ENCODE measurements around the gene PRSS38.
A peak's percentile ranks its signal among the peaks of the same experiment; 100 is the strongest.

Gene PRSS38

GRCh38 chr1:227778401-227778947, 37.0 kb upstream of the PRSS38 start:
- DNase-seq (ENCODE audit: low read depth) = peak; percentile 35
- TF ChIP-seq, protein P1, sequence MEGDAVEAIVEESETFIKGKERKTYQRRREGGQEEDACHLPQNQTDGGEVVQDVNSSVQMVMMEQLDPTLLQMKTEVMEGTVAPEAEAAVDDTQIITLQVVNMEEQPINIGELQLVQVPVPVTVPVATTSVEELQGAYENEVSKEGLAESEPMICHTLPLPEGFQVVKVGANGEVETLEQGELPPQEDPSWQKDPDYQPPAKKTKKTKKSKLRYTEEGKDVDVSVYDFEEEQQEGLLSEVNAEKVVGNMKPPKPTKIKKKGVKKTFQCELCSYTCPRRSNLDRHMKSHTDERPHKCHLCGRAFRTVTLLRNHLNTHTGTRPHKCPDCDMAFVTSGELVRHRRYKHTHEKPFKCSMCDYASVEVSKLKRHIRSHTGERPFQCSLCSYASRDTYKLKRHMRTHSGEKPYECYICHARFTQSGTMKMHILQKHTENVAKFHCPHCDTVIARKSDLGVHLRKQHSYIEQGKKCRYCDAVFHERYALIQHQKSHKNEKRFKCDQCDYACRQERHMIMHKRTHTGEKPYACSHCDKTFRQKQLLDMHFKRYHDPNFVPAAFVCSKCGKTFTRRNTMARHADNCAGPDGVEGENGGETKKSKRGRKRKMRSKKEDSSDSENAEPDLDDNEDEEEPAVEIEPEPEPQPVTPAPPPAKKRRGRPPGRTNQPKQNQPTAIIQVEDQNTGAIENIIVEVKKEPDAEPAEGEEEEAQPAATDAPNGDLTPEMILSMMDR (IDR thresholded peaks at IDR 0.05; ENCODE audit: low read length, missing control alignments) = no peak

DNA sequence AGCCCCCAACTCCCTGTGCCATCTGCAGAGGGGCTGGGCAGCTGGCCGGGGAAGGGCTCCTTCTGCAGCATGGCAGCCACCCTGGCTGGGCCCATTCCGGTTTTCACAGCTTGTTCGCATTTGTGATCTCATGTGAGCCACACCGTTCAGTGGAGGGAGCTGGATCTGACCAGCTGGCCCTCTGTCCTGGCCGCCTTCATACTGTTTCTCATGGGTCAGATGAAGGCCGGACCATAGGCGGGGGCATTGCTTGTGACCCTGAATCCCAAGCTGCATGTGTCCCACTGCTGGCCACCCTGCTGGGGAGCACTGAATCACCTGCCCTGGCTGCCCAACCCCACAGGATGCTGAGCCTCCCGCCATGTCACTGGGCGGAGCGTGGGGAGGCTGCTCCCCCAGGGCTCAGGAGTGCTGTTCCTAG, 36.4 kb upstream of the PRSS38 start:
- no peak for DNase-seq (ENCODE audit: low read depth)
- TF ChIP-seq, protein P1 (IDR thresholded peaks at IDR 0.05; ENCODE audit: low read length, missing control alignments) = no peak
- no peak overlapping the region for H3K4me3 ChIP-seq (replicated peaks; ENCODE audit: low read depth, low read length)

More at GRCh38 chr1:227778401-227778947, 37.0 kb upstream of the PRSS38 start:
- no peak overlapping the region for H3K4me3 ChIP-seq (replicated peaks; ENCODE audit: low read depth, low read length)

- DNase-seq (ENCODE audit: low read depth) = no peak
- no peak overlapping the region for H3K4me3 ChIP-seq (replicated peaks; ENCODE audit: low read depth, low read length)
- TF ChIP-seq, protein P1 (IDR thresholded peaks at IDR 0.05; ENCODE audit: low read length, missing control alignments) = no peak
Observed at GRCh38 chr1:227779685-227780084, 35.8 kb upstream of the PRSS38 start.

DNA sequence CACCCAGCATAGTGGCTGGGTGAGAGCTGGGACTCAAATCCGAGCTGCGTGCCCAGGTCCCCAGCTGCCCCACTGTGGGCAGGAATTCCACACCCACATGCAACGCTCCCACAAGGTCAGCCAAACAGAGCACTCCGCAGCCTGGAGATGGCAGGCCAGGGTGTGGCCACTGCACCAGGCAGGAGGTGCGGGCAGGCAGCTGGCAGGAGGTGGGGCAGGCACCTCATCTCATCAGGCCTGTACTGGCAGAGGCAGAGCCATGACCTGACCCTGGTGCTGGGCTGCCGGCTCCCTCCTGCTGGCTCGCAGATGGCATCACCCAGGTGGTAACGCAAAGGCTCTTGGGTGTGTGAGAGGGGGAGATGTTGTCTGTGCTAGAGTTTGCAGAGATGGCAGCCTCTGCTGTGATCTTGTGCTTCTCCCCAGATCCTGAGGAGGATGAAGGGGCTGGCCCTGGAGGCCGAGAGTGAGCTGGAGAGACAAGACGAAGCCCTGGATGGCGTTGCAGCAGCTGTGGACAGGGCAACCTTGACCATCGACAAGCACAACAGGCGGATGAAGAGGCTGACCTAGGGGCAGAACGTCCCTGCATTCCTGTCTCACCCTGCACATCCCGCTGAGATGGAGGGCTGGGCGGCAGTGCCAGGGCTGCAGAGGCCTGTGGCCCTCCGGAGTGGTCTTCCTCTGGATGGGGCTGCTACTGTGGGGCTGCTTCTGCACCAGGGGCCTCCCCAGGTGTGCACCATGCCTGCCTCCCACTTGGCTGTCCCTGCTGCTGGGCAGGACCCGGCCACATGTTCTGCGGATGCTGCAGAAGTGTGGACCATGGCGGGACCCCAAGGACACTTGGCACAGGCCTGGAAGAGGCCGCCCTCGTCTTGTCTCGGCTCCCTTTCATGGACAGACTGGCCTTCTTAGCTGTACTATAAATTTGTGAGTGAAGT, 35.1 kb upstream of the PRSS38 start:
- H3K4me3 ChIP-seq (replicated peaks; ENCODE audit: low read depth, low read length) = no peak overlapping the region
- DNase-seq (ENCODE audit: low read depth) = no peak
- TF ChIP-seq, protein P1 (IDR thresholded peaks at IDR 0.05; ENCODE audit: low read length, missing control alignments) = no peak

GRCh38 chr1:227781314-227781930, 34.1 kb upstream of the PRSS38 start:
- TF ChIP-seq, protein P1 (IDR thresholded peaks at IDR 0.05; ENCODE audit: low read length, missing control alignments) = no peak
- no peak overlapping the region for H3K4me3 ChIP-seq (replicated peaks; ENCODE audit: low read depth, low read length)
- DNase-seq (ENCODE audit: low read depth) = no peak

DNA sequence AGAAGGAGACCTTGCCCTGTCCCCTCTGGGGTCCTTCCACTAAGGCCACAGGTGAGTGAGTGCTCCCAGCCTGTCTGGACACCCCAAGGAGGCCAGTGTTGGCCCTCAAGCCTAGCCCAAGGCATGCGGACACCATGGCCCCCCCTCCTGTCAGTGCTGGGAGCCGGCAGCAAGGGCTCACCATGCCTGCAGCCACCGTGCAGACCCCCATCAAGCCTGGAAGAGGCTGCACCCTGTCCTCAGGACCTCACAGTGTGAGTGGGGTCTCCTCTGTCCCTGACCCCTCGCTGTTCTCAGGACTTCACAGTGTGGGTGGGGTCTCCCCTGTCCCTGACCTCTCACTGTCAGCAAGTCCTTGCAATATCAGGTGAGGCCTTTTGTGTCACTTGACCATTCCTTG, 33.2 kb upstream of the PRSS38 start:
- DNase-seq (ENCODE audit: low read depth) = no peak
- TF ChIP-seq, protein P1 (IDR thresholded peaks at IDR 0.05; ENCODE audit: low read length, missing control alignments) = no peak
- H3K4me3 ChIP-seq (replicated peaks; ENCODE audit: low read depth, low read length) = no peak overlapping the region

Data from fibroblast of pulmonary artery (primary cell).